HepG2 (cell line): Measurements from ENCODE around the gene DNAJB8. TPM values are rescaled to one million over a fixed set of nuclear protein-coding genes. Genes with fewer than 3 reads are reported as not detected.
A peak's percentile ranks its signal among the peaks of the same experiment; 100 is the strongest.

ENCODE experiments used
- ATF1 ChIP-seq: IDR thresholded peaks from 2 replicates; pipeline ENCODE4 v1.6.1; 2016; ENCODE audit warnings: mild to moderate bottlenecking, control low read depth
- DMAP1 ChIP-seq: IDR thresholded peaks from 2 replicates; pipeline ENCODE4 v1.6.1; 2016
- MBNL3 ChIP-seq: fragments of 250-450 bp; sonication (Bioruptor Pico); conservative IDR thresholded peaks from 2 replicates; pipeline ENCODE4 v1.8.0; 2022; ENCODE audit warnings: mild to moderate bottlenecking, inconsistent platforms
- PAX8 ChIP-seq: sonication (generic); formaldehyde crosslinking; IDR thresholded peaks from 2 replicates; pipeline ENCODE4 v1.8.0; 2022; ENCODE audit warnings: mild to moderate bottlenecking, missing genetic modification reagents, borderline replicate concordance
- SRF ChIP-seq: IDR thresholded peaks from 2 replicates; pipeline ENCODE4 v1.6.1; 2011; ENCODE audit warnings: mild to moderate bottlenecking, low read depth, low read length, moderate library complexity
- ZBTB8A ChIP-seq: sonication (generic); formaldehyde crosslinking; IDR thresholded peaks from 2 replicates; pipeline ENCODE4 v1.4.0; 2020; ENCODE audit warnings: mild to moderate bottlenecking, low read depth, missing genetic modification reagents, borderline replicate concordance
- ZFP1 ChIP-seq: IDR thresholded peaks from 2 replicates; pipeline ENCODE4 v1.6.1; 2016
- ZNF33B ChIP-seq: sonication (generic); formaldehyde crosslinking; IDR thresholded peaks from 2 replicates; pipeline ENCODE4 v1.5.1; 2020; ENCODE audit warnings: mild to moderate bottlenecking, missing genetic modification reagents
- ZNF670 ChIP-seq: sonication (generic); formaldehyde crosslinking; IDR thresholded peaks from 2 replicates; pipeline ENCODE4 v1.8.0; 2022; ENCODE audit warnings: mild to moderate bottlenecking, missing genetic modification reagents, borderline replicate concordance
- ZNF674 ChIP-seq: sonication (generic); formaldehyde crosslinking; IDR thresholded peaks from 2 replicates; pipeline ENCODE4 v1.5.0; 2020; ENCODE audit warnings: low read depth, mild to moderate bottlenecking, missing genetic modification reagents
- ZNF768 ChIP-seq: sonication (generic); formaldehyde crosslinking; IDR thresholded peaks from 2 replicates; pipeline ENCODE4 v1.4.0; 2020; ENCODE audit warnings: missing genetic modification reagents
- ZNF83 ChIP-seq: sonication (generic); formaldehyde crosslinking; IDR thresholded peaks from 2 replicates; pipeline ENCODE4 v1.4.0; 2020; ENCODE audit warnings: missing genetic modification reagents, mild to moderate bottlenecking, borderline replicate concordance
- ZSCAN22 ChIP-seq: sonication (generic); formaldehyde crosslinking; IDR thresholded peaks from 2 replicates; pipeline ENCODE4 v1.4.0; 2020; ENCODE audit warnings: mild to moderate bottlenecking, missing genetic modification reagents
- polyA plus RNA-seq, 8 experiments: library from polyadenylated mRNA; depleted of rRNA in 3 of 8; stranded (reverse) in 7 of 8; unstranded in 1 of 8; fragments of >200 nt; fragmentation: Illumina TruSeq in 4 of 8; extraction: Trizol in 4 of 8; gene quantifications; 2 replicates each; pipeline versions ENCODE4 v1.2.1 to v1.2.3, GENCODE V29; 2011 to 2016; ENCODE audit warnings: low read depth in 4 of 8, missing spikeins in 1 of 8, mixed read lengths in 1 of 8; ENCODE audit not compliant: insufficient read depth in 1 of 8
- total RNA-seq, 5 experiments: library from RNA; depleted of rRNA; stranded (reverse); fragments of >200 nt; fragmentation: Illumina TruSeq; extraction: Trizol; gene quantifications; 2 replicates each; pipeline ENCODE4 v1.2.3, GENCODE V29; 2016; ENCODE audit warnings: low read depth in 1 of 5
- TF ChIP-seq, protein P1 (sequence below): sonication (generic); formaldehyde crosslinking; IDR thresholded peaks from 2 replicates; pipeline ENCODE4 v1.5.0; 2020; ENCODE audit warnings: mild to moderate bottlenecking, missing genetic modification reagents, borderline replicate concordance
- TF ChIP-seq, protein P2 (sequence below): IDR thresholded peaks from 2 replicates; pipeline ENCODE4 v1.6.1; 2016; ENCODE audit warnings: mild to moderate bottlenecking, missing biosample characterization, missing genetic modification reagents
- TF ChIP-seq, protein P3 (sequence below): sonication (generic); formaldehyde crosslinking; IDR thresholded peaks from 2 replicates; pipeline ENCODE4 v1.4.0; 2020; ENCODE audit warnings: mild to moderate bottlenecking, missing genetic modification reagents

Gene DNAJB8
- total and polyA plus RNA-seq, 2 of the 13 experiments (the other 11 are each of a cell fraction or from before 2014, with no cell fraction given), result not detected

DNA sequence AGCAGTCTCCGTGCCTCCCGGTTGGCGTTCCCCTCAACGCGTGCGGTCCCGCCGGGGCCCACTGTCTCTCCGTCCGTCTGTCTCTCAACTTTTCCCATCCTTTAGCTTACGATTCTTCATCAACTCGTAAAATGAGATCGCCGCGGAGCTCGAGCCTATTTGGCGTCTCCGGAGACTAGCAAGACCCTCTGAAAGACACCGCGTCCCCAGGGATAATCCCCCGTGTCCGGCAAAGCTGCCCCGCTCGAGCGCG, 22.9 kb upstream of the DNAJB8 start (continued):
- TF ChIP-seq PAX8 (no peak), DMAP1 (CRISPR knock-in tag) (no peak), SRF (no peak), ATF1 (CRISPR knock-in tag) (no peak), ZBTB8A (no peak), ZNF674 (no peak), MBNL3 (CRISPR knock-in tag) (no peak), ZNF670 (CRISPR knock-in tag) (no peak), ZSCAN22 (no peak), ZFP1 (no peak), ZNF33B (no peak), ZNF83 (CRISPR knock-in tag) (no peak), ZNF768 (CRISPR knock-in tag) (no peak)
- TF ChIP-seq, protein P1, sequence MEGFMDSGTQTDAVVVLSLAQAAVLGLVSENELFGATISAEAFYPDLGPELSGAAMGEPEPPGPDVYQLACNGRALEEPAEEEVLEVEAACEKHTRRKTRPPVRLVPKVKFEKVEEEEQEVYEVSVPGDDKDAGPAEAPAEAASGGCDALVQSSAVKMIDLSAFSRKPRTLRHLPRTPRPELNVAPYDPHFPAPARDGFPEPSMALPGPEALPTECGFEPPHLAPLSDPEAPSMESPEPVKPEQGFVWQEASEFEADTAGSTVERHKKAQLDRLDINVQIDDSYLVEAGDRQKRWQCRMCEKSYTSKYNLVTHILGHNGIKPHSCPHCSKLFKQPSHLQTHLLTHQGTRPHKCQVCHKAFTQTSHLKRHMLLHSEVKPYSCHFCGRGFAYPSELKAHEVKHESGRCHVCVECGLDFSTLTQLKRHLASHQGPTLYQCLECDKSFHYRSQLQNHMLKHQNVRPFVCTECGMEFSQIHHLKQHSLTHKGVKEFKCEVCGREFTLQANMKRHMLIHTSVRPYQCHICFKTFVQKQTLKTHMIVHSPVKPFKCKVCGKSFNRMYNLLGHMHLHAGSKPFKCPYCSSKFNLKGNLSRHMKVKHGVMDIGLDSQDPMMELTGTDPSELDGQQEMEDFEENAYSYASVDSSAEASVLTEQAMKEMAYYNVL (CRISPR knock-in tag), result no peak
- TF ChIP-seq, protein P2, sequence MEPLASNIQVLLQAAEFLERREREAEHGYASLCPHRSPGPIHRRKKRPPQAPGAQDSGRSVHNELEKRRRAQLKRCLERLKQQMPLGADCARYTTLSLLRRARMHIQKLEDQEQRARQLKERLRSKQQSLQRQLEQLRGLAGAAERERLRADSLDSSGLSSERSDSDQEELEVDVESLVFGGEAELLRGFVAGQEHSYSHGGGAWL (CRISPR knock-in tag), result no peak
- TF ChIP-seq, protein P3, sequence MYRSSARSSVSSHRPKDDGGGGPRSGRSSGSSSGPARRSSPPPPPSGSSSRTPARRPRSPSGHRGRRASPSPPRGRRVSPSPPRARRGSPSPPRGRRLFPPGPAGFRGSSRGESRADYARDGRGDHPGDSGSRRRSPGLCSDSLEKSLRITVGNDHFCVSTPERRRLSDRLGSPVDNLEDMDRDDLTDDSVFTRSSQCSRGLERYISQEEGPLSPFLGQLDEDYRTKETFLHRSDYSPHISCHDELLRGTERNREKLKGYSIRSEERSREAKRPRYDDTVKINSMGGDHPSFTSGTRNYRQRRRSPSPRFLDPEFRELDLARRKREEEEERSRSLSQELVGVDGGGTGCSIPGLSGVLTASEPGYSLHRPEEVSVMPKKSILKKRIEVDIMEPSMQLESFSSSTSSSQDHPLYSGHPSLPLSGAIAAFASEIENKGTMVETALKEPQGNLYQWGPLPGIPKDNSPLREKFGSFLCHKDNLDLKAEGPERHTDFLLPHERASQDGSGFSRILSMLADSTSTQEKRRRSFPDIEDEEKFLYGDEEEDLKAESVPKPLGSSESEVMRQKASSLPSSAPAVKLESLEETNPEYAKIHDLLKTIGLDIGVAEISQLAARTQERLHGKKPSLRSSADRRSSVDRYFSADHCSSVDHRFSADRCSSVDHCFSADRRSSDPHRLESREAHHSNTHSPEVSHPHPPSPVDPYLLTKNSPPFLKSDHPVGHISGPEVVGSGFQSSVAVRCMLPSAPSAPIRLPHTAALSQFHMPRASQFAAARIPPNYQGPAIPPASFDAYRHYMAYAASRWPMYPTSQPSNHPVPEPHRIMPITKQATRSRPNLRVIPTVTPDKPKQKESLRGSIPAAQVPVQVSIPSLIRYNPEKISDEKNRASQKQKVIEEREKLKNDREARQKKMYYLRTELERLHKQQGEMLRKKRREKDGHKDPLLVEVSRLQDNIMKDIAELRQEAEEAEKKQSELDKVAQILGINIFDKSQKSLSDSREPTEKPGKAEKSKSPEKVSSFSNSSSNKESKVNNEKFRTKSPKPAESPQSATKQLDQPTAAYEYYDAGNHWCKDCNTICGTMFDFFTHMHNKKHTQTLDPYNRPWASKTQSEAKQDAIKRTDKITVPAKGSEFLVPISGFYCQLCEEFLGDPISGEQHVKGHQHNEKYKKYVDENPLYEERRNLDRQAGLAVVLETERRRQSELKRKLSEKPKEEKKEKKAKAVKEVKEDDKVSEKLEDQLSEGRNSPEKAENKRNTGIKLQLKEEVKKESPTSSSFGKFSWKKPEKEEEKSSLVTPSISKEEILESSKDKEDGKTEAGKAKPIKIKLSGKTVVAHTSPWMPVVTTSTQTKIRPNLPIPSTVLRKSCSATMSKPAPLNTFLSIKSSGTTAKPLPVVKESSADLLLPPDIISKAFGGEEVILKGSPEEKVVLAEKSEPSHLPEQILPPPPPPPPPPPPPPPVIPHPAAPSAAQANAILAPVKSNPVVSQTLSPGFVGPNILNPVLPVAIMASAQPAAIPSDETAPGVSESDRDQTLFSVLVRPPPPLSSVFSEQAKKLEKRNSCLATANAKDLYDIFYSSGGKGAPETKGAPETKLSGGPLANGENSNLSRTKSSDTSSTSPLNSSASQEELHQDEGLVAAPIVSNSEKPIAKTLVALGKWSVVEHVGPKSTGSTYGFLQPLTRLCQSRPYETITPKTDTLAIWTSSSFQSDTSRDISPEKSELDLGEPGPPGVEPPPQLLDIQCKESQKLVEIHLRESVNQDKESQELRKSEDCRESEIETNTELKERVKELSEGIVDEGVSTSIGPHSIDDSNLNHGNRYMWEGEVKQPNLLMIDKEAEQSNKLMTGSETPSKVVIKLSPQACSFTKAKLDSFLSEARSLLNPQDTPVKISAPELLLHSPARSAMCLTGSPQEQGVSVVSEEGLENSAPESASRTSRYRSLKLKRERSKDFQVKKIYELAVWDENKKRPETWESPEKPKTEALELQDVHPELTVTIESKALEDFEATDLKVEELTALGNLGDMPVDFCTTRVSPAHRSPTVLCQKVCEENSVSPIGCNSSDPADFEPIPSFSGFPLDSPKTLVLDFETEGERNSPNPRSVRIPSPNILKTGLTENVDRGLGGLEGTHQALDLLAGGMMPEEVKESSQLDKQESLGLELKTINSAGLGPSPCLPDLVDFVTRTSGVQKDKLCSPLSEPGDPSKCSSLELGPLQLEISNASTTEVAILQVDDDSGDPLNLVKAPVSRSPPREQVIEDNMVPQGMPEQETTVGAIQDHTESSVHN (CRISPR knock-in tag), result 0 out of 2 replicates have a peak, but pooled peaks have one; percentile 70
